NT2/D1 (cell line): ENCODE measurements around the gene GAD2.

Experiments
- YY1 ChIP-seq: IDR thresholded peaks from 2 replicates; pipeline ENCODE4 v1.6.1; 2011; ENCODE audit not compliant: insufficient read length, insufficient read depth
- ZNF274 ChIP-seq: IDR thresholded peaks from 2 replicates; pipeline ENCODE4 v1.6.1; 2011; ENCODE audit warnings: mild to moderate bottlenecking, low read depth, low read length

GRCh38 chr10:26303366-26303765 is 86.8 kb downstream of the GAD2 start:
- TF ChIP-seq ZNF274 (no peak), YY1 (no peak)
